Transverse colon (tissue), 4 donors: ENCODE measurements around the gene RIN2.

ENCODE experiments used
- EP300 ChIP-seq: sonication (generic); formaldehyde crosslinking; IDR thresholded peaks from one replicate; pipeline ENCODE4 v1.6.1; 2017; ENCODE audit warnings: antibody characterized with exemption, low read depth
- POLR2A ChIP-seq: fragments of 450-650 bp; IDR thresholded peaks from one replicate; pipeline ENCODE4 v1.6.1; 2016; ENCODE audit warnings: antibody characterized with exemption, mild to moderate bottlenecking, moderate library complexity
- POLR2AphosphoS5 ChIP-seq, 3 donors: sonication (generic); formaldehyde crosslinking; IDR thresholded peaks; one replicate each; pipeline ENCODE4 v1.6.1; 2016; ENCODE audit warnings: antibody characterized with exemption in 3 of 3
- TF ChIP-seq, protein P1 (sequence below), 5 experiments: fragments of 200-600 bp in 3 of 5; fragments of 450-650 bp in 2 of 5; sonication (generic) in 3 of 5; IDR thresholded peaks; 1 replicate in 2 of 5; 2 replicates in 3 of 5; pipeline ENCODE4 v1.5.1; 2016 to 2017; ENCODE audit warnings: antibody characterized with exemption in 5 of 5, inconsistent platforms in 3 of 5, mild to moderate bottlenecking in 2 of 5, moderate library complexity in 1 of 5

DNA sequence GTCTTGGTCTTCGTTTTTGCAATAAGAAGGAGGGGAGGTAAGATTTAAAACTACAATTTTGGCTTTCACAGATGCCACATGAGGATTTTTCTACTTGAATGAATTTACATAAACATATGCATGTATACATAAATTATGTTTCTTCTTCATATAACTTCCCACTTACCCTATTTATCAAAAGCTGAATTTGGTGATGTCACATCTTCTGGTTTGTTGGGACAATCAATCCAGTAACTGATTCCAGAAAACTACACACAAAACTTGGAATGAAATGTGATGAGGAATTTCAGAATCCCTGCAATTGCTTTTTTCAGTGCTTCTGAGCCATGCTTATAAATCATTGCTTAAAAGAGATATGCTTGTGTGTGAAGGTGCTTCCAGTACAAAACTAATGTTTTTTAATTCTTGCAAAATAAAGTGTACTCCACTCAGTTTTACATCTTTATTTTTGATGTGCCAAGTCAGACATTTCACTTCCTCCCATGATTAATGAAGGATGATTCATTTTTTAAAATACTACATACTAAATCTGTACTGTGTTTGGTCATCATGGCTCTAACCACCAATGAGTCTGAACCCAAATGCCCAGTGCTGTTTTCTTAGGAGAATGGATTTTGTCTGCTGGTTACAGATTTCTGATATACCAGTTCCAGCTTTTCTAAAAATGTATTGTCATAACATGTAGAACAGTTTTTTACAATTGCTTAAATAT is 32.1 kb upstream of the RIN2 start:
- TF ChIP-seq POLR2A (no peak), POLR2AphosphoS5 (IDR thresholded peaks at IDR 0.05) (no peak), EP300 (no peak)
- TF ChIP-seq, protein P1, sequence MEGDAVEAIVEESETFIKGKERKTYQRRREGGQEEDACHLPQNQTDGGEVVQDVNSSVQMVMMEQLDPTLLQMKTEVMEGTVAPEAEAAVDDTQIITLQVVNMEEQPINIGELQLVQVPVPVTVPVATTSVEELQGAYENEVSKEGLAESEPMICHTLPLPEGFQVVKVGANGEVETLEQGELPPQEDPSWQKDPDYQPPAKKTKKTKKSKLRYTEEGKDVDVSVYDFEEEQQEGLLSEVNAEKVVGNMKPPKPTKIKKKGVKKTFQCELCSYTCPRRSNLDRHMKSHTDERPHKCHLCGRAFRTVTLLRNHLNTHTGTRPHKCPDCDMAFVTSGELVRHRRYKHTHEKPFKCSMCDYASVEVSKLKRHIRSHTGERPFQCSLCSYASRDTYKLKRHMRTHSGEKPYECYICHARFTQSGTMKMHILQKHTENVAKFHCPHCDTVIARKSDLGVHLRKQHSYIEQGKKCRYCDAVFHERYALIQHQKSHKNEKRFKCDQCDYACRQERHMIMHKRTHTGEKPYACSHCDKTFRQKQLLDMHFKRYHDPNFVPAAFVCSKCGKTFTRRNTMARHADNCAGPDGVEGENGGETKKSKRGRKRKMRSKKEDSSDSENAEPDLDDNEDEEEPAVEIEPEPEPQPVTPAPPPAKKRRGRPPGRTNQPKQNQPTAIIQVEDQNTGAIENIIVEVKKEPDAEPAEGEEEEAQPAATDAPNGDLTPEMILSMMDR (IDR thresholded peaks at IDR 0.05): no peak
